GM10248 (cell line): ENCODE data around the gene PATJ.

ENCODE experiments used
- CTCF ChIA-PET: fragments of 300-600 bp; sonication (Branson Sonifier 250); formaldehyde crosslinking; extraction: SDS; loops from one replicate; lab custom pipeline; 2021; ENCODE audit warnings: antibody characterized with exemption; lab: Yijun Ruan, JAX
- POLR2A ChIA-PET: fragments of 350-650 bp; sonication (Branson Sonifier 250); formaldehyde crosslinking; extraction: SDS; loops from one replicate; lab custom pipeline; 2020; ENCODE audit warnings: antibody characterized with exemption; lab: Yijun Ruan, JAX
- DNase-seq: peaks from one replicate; pipeline ENCODE4 v3.0.0; 2012; ENCODE audit errors: extremely low spot score
- TF ChIP-seq, protein P1 (sequence below): IDR thresholded peaks from 2 replicates; pipeline ENCODE4 v1.5.1; 2012; ENCODE audit warnings: mild to moderate bottlenecking, low read depth; ENCODE audit errors: extremely low read depth, missing control alignments, control extremely low read depth

The PATJ gene

DNA sequence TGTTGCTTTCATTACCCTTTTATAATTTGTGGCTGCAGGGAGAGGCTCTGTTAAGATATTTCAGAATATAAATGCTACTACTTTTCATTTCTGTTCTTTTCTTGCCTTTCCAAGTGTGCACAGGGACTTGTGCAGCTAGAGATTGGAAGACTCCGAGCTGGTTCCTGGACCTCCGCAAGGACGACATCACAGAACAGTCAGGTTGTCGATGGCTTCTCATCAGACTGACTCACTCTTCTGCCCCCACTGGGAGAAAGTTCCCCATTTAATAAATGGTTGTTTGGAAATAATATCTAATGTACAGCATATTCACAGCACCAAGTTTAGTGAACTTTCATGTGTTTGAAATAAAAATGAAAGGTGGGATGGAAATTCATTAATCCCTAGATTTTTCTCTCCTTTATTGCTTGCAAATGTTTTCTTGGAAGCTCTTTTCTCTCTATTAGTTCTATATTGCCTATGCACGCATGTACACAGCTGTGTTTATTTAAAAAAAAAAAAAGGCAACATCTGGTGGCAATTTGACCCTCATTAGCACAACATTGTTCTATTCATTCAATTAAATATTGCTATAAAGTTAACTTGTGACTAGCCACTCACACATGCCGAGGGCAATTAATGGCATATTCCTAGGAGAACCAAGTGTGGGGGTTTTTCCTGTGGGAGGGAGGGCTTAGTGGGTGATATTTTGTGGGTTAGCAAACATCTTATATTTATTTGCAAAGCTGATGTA lies 374.9 kb downstream of the PATJ start:
- ChIA-PET CTCF (interaction anchor here (1.2 to 4.3 kb wide), 8 partner anchors 11 to 35 kb away, joined by 3 to 25 read pairs (median 4); no protein-coding TSS in a partner anchor), POLR2A (no interaction called here)
- DNase-seq, result no peak
- TF ChIP-seq, protein P1, sequence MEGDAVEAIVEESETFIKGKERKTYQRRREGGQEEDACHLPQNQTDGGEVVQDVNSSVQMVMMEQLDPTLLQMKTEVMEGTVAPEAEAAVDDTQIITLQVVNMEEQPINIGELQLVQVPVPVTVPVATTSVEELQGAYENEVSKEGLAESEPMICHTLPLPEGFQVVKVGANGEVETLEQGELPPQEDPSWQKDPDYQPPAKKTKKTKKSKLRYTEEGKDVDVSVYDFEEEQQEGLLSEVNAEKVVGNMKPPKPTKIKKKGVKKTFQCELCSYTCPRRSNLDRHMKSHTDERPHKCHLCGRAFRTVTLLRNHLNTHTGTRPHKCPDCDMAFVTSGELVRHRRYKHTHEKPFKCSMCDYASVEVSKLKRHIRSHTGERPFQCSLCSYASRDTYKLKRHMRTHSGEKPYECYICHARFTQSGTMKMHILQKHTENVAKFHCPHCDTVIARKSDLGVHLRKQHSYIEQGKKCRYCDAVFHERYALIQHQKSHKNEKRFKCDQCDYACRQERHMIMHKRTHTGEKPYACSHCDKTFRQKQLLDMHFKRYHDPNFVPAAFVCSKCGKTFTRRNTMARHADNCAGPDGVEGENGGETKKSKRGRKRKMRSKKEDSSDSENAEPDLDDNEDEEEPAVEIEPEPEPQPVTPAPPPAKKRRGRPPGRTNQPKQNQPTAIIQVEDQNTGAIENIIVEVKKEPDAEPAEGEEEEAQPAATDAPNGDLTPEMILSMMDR, result no peak

DNA sequence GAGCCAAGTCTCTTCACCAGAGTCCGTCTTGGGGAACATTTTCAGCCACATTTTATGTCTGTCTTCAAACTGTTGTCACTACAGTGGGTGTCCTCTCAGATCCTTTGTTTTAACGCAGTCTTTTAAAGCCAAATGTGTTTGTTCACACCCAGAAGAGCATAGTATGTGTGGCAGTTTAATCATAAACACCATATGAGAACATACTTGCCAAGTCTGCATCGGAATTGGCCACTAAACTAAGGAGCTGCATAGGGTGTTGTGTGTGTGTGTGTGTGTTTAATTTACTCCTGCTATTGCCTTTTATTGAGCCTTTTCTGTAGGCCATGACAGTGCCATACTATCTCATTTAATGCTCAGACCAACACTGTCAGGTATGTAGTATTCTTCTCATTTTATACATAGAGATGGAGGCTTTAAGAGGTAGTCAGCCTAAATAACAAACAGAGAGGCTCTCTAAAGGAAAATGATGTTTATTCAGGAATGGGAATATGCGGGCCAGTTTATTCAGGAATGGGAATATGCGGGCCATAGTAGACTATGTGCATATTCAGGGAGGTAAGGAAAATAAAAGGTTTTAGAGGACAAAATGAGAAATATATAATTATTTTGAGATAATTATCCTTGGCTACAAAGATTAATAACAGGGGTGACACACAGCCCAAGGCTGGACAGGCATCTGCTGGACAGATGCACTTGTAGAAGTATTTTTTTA lies 384.5 kb downstream of the PATJ start:
- ChIA-PET CTCF (interaction anchor here (1.3 to 1.5 kb wide), 2 partner anchors 13 to 34 kb away, joined by 3 read pairs; no protein-coding TSS in a partner anchor), POLR2A (no interaction called here)
- TF ChIP-seq, protein P1, result no peak
- no peak for DNase-seq

DNA sequence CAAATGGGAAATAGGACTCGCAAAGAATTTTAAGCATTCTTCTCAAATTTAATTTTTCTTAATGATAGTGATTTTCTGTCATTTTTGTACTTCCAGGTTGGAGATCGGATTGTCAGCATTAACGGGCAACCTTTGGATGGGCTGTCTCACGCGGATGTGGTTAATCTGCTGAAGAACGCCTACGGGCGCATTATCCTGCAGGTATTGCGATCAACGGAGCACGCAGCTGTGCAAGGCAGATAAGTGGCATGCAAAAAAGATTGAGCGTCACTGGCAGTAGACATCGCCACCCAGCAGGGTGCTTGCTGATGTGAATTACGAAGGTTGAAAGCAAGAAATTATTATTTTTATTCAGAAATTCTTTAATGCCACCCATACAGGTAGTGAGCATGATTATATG lies 386.5 kb downstream of the PATJ start:
- ChIA-PET POLR2A (no interaction called here), CTCF (interaction anchor here (3.3 kb wide), 1 partner anchor 9 kb away, joined by 25 read pairs; no protein-coding TSS in a partner anchor)

DNA sequence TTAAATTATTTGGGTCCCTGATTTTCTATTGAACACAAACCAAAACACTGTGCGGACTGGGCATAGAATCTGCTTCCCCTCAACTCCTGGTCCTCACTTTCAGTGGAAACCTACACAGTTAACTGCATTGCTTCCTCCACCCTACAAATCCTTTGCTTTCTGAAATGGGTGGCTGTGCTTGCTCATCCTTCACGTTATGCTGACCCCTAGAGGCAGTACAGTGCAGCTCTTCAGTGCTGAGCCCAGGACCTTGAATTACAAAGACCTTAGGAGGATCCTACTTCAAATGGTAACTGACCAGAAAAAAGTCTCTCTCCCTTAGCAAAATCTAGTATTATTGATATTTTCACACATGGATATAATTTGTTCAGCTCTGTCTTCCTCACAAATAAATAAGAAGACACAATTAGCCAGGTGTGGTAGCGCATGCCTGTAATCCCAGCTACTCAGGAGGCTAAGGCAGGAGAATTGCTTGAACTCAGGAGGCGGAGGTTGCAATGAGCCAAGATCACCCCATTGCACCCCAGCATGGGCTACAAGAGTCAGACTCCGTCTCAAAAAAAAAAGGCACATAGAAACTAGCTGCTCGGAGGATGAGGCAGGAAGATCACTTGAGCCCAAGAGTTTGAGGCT lies 388.9 kb downstream of the PATJ start:
- ChIA-PET CTCF (interaction anchor here (0.6 to 7.0 kb wide), 19 partner anchors 9 to 616 kb away, joined by 3 to 80 read pairs (median 4); no protein-coding TSS in a partner anchor), POLR2A (no interaction called here)
- peak; percentile 75 for DNase-seq
- TF ChIP-seq, protein P1, result peak; percentile 97

More for the DNA sequence above, 386.5 kb downstream of the PATJ start:
- TF ChIP-seq, protein P1, result no peak
- no peak for DNase-seq

DNA sequence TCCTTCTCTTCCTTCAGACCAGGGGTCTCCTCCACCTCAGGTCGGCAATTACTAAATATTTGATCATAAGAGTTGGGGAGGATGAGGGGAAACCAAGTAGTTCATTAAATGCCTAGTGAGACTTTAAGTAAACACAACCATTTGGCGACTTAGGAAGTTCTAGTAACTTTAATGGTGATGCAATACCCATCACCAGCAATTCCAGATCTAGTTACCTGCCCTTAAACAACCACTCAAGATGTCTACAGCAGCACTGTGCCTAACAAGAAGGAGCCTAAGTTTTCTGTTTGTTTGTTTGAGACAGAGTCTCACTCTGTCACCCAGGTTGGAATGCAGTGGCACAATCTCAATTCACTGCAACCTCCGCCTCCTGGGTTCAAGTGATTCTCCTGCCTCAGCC lies 395.7 kb downstream of the PATJ start:
- ChIA-PET POLR2A (no interaction called here), CTCF (interaction anchor here (2.3 kb wide), 1 partner anchor 56 kb away, joined by 7 read pairs; no protein-coding TSS in a partner anchor)
- no peak for DNase-seq
- TF ChIP-seq, protein P1, result no peak

DNA sequence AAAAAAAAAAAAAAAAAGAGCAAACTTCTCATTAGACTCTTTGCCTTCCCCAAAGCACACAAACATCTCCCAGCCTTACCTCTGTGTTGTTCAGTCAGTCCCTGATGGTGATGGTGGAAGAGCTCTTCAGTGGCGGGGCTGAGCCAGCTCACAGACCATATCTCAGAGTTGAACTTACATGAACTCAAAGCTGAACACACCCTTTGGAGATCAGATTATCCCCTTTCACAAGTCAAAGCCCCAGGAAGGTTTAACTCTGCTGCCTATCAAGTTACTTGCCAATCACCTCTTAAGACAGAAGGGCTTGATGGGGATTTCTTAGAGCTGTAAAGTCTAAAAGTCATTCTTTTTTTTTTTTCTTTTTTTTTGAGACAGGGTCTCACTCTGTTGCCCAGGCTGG lies 397.1 kb downstream of the PATJ start:
- POLR2A ChIA-PET, result no interaction called here
- TF ChIP-seq, protein P1, result no peak
- DNase-seq, result no peak
- CTCF ChIA-PET, result interaction anchor here (0.8 to 2.4 kb wide), 6 partner anchors 8 to 57 kb away, joined by 3 to 13 read pairs (median 4); no protein-coding TSS in a partner anchor
